SK-N-MC (cell line): ENCODE data around the gene ARHGAP24.

ENCODE experiments used
- EZH2 ChIP-seq: fragments of 200-600 bp; sonication (generic); IDR thresholded peaks from one replicate; pipeline ENCODE4 v1.6.1; 2017; ENCODE audit warnings: antibody characterized with exemption
- FOXP2 ChIP-seq: optimal IDR thresholded peaks from 2 replicates; pipeline ENCODE3; 2011; ENCODE audit warnings: mild to moderate bottlenecking, moderate library complexity; ENCODE audit not compliant: insufficient read depth; ENCODE audit errors: extremely low read length, control extremely low read depth
- POLR2AphosphoS5 ChIP-seq: IDR thresholded peaks from 2 replicates; pipeline ENCODE4 v1.6.1; 2012; ENCODE audit warnings: mild to moderate bottlenecking, low read depth, low read length, borderline replicate concordance

DNA sequence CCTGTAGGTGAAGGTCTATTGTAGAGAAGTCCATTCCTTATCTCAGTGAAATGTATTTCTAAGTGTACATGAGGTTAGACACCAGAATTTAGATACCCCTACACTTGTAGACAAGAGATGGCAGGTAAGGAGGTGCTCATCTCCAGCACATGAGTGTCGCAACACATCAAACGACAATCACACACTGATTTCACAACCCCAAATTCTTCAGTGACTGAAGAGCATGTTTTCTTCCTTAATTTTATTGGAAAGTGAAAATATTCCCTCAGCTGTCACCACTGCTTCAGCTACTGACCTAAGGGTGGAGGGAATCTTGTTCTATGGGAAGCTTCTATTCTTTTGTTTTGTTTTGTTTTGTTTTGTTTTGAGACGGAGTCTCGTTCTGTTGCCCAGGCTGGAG lies 280.3 kb downstream of the ARHGAP24 start:
- TF ChIP-seq EZH2: no peak
- no peak for TF ChIP-seq POLR2AphosphoS5
- TF ChIP-seq FOXP2: no peak
